ENCODE data around the gene PCNX2. TPM values are rescaled to one million over a fixed set of nuclear protein-coding genes. Genes with fewer than 3 reads are reported as not detected.
A peak's percentile ranks its signal among the peaks of the same experiment; 100 is the strongest.

The PCNX2 gene
- polyA plus RNA-seq, 1 donor: 2.2 TPM

DNA sequence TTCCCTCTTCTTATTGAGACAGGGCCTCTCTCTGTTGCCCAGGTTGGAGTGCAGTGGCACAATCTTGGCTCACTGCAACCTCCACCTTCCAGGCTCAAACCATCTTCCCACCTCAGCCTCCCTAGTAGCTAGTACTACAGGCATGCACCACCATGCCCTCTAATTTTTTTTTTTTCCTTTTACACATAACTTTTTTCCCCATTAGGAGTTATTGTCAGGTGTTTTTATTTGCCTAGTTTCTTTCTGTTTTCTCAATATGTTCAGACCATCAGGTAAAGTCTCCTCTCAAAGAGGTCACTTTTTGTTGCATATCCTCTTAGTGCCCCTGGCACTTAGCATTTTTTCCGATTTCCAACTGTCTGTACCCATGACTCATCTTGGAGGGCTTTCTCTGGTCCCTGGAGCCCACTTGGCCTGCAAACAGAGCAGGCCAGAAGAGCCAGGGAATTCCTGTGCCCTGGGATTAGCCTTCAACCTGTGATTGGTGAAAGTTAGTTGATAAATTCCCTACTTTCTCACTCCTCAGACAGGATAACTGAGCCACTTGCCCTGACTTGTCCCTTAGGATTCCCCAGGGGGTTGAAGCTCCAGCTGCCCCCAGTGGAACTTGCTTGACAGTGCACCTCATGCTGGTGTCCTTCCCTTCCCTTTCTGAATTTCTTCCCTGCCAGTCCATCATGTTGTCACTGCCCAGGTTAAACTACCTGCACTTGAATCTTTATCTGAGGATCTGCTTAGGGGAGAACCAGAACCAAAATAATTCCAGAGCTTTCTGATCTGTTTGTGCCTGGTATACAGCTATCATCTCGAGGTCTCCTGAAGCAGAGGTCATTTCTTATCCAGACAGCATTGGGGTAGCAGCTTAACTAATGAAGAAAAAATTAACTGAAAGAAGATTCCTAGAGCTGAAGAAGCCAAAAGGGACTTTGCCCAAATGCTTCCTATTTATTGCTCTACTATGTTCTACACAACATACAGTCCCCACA is 342.7 kb downstream of the PCNX2 start:
- DNase-seq: no peak

DNA sequence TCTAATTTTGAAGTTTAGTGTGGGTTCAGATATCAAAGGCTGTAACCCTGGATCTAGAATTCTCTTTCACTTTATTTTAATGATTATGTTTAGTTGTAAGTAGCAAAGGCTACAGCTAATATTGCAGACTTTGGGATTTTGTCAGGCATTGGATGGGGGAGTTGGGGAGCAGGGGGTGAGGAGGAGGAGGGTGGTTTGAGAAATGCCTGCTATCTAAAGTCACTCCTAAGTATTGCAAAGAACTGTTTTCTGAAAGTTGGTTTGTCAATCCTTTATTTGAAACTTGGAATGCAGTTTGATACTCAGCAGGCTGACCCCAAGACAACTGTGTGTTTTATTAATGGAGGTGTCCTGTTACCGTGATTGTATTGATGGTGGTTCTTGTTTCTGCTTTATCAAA is 343.9 kb downstream of the PCNX2 start:
- DNase-seq: no peak

DNA sequence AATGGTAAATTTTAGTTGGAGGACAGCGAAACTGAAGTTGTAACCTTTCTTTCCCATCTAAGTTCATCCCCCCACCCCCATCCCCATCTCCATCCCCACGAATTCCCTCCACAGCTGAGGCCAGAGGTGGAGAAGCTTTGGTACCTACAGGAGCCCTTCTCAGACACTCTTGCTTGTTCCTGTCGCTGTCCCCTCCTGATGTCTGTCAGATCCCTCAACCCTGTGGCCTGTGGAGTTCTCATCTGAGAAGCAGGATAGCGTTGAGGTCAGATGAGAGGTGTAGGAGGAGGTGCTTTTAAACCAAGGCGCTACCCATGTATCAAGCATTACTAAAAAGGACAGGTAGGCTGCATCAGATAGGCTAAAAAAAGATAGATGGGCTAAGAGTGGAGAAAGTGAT is 344.3 kb downstream of the PCNX2 start:
- no peak for DNase-seq

DNA sequence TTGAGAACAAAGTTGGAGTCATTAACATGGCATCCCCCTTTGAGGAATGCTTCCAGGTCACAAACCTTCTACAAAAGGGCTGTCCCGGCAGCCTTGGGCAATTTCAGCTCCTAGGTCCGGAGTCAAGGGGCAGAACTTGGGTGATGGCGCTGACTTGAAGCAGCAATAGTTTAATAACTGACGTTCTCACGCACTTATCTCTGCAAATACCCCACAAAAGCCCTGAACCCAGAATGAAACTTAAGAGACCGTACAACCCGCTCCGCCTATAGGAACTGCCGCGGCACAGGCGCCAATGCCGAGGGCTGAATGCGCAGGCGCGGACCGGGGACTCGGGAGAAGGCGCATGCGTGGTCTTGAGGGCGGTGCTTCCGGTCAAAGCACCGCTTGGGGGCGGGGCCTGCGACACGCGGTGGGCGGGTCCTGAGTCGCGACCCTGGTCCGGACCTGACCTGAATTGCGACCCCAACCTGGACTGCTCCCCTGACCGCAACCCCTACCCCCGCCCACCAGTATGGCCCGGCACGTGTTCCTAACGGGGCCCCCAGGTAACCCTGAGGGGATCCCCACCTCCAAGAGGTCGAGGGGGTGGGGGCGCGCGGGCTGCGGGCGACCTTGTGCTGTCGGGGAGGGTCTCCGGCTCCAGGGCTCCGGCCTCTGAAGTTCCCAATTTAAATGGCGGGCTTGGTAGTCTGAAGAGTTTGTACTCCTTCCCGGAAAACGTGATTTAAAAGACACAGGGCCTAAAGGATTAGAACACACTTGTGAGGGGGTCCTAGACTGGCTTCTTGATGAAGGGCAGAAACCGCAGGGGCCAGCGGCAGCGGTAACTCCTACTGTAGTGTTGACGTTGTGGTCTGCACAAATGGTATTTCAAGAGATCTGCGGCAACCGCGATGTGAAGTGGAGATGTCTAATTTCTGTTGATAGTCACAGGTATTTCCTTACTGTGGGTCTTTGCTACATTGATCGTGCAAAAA is 345.0 kb downstream of the PCNX2 start, which contains the start of gene NTPCR:
NTPCR (plus strand) TSS at position 415 of the 980 bp plus-strand sequence; CDS start at position 515, 100 bp downstream.
- DNase-seq: peak; percentile 95

DNA sequence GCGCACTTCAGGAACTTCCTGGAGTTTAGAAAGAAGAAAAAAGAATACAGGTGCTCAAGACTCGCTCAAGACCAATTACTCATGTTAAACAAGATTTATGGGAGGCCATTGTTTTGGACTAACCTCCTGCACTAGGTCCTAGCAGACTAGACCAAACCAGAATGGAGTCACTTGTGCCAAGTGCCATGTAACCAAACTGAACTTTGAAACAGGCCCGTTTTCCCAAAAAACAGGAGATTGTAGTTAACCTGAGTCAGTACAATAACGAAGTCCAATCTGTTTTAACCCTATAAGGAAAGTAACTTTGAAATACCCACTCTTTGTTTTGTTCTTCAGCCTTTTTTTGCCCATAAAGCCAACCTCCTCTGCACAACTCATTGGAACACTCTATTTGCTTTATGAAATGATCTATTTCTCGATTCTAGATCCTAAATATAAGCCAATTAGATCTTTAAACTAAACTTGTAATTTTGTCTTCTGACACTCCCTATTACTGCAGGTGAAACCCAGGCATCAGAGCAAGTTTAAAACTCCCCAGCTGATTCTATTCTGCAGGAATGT is 345.8 kb downstream of the PCNX2 start:
- DNase-seq: no peak

DNA sequence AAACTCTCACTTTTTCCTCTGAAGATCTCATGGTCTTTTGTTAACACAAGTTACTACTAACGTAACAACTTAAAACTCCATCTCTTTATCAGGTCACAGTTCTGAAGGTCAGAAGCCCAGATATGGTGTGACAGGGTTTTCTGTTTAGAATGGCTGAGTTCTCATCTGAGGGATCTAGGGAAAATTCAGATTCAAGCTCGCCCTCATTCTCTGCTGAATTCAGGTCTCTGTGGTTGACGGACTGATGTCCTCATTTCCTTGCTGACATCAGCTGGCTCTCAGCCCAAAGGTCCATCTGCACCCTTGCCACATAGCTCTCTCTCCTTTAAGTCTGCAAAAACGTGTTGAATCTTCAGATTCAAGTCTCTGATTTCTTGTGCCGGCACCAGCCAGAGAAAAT is 351.2 kb downstream of the PCNX2 start:
- DNase-seq: no peak

DNA sequence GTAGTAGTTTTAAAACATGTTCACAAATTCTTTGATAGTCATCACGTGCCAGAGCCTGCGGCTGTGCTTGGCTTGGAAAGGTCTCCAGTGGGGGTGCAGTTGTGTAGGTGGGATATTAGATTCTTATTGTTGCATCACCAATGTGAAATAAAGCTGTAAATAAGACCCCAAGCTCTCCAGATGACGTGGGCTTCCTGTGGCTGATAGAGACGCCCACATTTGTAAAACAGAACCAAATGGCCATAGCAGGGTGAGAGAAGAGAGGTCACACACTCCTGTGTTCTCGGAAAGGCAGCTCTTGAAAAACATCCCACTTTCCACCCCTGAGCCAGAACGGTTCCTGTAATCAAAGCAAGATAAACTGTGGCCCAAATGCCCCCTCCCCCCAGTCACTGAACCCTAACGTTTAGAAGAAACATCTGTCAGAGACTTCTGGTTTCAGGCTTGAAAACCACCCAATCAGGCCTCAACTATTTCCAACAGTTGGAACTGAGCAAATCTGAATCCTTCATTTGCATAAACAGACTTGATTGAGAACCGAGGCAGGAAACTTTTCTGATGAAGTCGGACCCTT is 351.8 kb downstream of the PCNX2 start:
- DNase-seq: no peak

DNA sequence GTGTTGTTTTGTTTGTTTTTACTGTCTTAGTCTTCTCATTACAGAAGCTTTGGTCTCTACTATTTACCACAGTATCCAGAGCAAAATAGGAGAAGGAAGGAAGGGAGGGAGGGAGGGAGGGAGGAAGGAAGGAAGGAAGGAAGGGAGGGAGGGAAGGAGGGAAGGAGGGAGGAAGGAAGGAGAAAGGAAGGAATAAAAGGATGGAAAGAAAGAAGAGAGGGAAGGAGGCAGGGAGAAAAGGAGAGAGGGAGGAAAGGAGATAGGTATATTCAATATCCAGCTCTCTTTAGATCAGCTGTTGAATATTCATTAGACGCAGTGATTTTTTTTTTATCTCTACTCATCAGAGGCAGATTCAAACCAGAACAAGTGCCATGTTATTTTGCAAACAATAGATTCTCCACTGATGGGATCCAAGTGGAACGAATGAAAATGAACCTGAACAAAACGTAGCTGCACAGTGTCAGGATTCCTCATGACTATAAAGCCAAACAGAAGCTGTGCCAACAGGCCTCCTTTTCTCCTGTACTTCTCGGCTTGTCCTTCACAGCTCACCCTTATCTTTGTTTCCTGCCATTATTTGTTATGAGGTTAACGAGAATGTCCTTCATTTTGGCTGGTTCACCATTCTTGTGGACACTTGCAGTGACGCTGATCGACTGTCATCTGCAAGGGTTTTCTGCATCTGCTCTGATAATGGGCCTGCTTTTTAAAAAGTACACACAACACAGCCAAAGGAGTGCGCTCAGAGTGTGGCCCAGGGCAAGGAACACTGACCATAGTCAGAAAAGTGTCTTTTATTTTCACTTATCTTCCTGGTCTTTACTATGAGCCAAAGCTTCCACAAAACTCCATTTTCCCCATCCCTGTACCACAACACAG is 352.9 kb downstream of the PCNX2 start:
- DNase-seq: no peak

DNA sequence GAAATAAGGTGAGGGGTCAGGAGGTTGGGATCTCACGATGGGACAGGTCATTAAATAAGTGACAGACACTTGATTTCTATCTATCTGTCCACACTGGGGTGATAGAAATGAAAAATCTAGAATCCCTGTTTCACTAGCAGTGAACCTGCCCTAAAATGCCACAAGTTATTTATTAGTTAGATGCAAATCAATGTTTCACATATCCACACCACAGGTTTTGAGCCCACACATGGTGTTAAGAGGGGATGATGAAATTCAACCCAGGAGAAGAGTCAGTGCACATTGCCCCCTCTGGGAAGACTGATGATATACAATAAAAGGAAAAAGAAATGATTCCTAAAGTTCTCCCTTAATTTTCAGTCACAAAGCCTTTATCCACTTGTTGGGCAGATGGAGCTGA is 355.3 kb downstream of the PCNX2 start:
- DNase-seq: no peak

DNA sequence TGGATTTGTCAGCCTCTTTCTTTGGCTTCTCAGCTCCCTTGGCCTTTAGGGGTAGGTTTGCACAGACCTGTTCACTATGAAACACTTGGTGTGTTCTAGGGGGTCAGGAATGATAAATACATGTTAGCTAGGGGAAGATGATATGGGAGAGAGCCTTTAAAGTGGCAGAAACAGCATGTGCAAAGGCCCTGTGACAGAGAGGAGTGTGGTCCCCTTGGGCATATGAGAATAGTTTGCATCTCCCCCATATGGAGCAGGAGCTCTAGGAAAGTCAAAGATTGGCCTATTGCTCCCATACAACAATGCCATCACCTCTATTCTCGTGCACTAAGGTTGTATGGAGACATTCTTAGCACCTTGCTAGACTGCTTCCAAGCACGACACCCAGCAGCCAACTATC is 355.8 kb downstream of the PCNX2 start:
- DNase-seq: no peak

DNA sequence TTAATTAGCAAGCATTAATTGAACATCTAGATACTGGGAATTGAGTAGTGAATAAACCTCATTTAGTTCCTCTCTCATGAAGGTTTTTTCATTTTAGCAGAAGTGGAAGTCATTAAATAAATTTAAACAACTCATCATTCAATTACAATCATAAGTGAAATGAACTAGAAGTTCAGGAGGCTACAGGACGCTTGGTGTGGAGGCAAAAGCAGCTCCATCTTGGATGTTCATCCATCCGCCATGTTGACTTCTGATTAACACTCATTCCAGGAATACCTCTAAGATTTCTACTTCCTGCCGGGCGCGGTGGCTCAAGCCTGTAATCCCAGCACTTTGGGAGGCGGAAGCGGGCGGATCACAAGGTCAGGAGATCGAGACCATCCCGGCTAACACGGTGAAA is 356.6 kb downstream of the PCNX2 start:
- no peak for DNase-seq

DNA sequence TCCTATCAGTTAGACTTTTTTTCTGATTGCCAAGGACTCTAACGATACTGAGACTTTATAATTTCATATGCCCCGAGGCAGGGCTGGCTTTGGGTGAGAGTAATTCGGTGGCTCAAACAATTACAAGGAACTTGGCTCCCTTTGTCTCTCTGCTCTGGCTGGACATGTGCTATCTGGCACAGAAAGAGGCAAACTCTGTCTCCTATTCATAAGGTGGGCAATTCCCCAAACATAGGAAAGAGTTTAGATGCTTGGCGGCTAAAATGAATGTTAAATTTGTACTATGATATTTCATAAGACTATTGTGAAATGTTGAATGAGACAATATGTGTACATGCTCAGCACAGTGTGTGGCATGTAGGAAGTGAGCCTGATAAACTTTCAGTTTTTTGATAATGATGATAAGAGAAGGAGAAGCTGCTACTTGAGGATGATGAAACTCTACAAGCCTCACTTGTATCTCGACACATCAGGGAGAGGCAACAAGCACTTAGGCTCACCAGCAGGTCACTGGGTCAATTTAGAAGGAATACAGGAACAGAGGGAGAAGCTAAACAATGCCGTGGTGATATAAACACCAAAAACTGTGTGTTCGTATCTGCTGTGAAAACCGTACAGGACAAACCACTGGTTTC is 357.7 kb downstream of the PCNX2 start:
- DNase-seq: no peak

DNA sequence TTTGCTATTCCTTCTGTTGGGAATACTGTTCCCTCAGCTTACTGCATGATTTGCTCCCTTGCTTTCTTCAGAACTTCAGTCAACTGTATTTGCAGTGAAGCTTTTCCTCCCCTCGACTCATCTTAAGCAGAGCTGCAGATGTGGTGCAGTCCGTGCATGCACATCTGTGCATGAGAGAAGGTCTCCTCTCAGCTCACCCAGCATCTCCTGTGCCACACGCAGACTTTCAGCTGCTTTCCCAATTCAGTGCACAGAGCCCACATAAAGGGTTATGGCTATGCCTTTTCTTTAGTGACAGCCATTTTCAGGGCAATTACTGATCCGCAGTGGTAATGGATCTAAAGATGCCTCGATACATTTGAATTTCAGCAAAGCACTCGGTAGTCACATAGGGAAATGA is 358.6 kb downstream of the PCNX2 start:
- no peak for DNase-seq

Other genes with a start within 250 kb of the PCNX2 start
- 0.27 TPM for gene MAP3K21, start 32.0 kb upstream of the PCNX2 start, polyA plus RNA-seq (ENCODE audit: insufficient read length)